ENCODE measurements around the gene PUDP. TPM values are rescaled to one million over a fixed set of nuclear protein-coding genes. Genes with fewer than 3 reads are reported as not detected.

Gene PUDP
- polyA plus RNA-seq, 1 donor from 2014 or later = 18.2 TPM

GRCh38 chrX:7170898-7171297 is 22.9 kb upstream of the PUDP start:
- H3K27me3 ChIP-seq (ENCODE audit: insufficient read depth, low read depth, low read length) = no peaks in the 10 kb centered on the region
- H3K4me3 ChIP-seq (ENCODE audit: low read length) = no peak overlapping the region
- no peak for TF ChIP-seq POLR2AphosphoS5 (IDR thresholded peaks at IDR 0.05)
- TF ChIP-seq, protein P1, sequence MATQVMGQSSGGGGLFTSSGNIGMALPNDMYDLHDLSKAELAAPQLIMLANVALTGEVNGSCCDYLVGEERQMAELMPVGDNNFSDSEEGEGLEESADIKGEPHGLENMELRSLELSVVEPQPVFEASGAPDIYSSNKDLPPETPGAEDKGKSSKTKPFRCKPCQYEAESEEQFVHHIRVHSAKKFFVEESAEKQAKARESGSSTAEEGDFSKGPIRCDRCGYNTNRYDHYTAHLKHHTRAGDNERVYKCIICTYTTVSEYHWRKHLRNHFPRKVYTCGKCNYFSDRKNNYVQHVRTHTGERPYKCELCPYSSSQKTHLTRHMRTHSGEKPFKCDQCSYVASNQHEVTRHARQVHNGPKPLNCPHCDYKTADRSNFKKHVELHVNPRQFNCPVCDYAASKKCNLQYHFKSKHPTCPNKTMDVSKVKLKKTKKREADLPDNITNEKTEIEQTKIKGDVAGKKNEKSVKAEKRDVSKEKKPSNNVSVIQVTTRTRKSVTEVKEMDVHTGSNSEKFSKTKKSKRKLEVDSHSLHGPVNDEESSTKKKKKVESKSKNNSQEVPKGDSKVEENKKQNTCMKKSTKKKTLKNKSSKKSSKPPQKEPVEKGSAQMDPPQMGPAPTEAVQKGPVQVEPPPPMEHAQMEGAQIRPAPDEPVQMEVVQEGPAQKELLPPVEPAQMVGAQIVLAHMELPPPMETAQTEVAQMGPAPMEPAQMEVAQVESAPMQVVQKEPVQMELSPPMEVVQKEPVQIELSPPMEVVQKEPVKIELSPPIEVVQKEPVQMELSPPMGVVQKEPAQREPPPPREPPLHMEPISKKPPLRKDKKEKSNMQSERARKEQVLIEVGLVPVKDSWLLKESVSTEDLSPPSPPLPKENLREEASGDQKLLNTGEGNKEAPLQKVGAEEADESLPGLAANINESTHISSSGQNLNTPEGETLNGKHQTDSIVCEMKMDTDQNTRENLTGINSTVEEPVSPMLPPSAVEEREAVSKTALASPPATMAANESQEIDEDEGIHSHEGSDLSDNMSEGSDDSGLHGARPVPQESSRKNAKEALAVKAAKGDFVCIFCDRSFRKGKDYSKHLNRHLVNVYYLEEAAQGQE (IDR thresholded peaks at IDR 0.05; ENCODE audit: borderline replicate concordance) = no peak
- no peak for TF ChIP-seq CTCF (IDR thresholded peaks at IDR 0.05; ENCODE audit: poor library complexity, severe bottlenecking)
- no peak for TF ChIP-seq TAF1 (IDR thresholded peaks at IDR 0.05; ENCODE audit: low read depth)
- no peak for TF ChIP-seq RAD21 (conservative IDR thresholded peaks at IDR 0.05)
- no peak for TF ChIP-seq EP300 (conservative IDR thresholded peaks at IDR 0.05; ENCODE audit: poor library complexity, severe bottlenecking)
- TF ChIP-seq SMC3 (conservative IDR thresholded peaks at IDR 0.05; ENCODE audit: poor library complexity) = no peak
- no peak for TF ChIP-seq EZH2 (IDR thresholded peaks at IDR 0.05; ENCODE audit: borderline replicate concordance, insufficient read depth, low read length, poor library complexity, severe bottlenecking)
- no peak for TF ChIP-seq MXI1 (conservative IDR thresholded peaks at IDR 0.05; ENCODE audit: poor library complexity, severe bottlenecking)
- no peak overlapping the region for H3K27ac ChIP-seq (ENCODE audit: low read length)
- no peaks in the 10 kb centered on the region for H3K9me3 ChIP-seq (ENCODE audit: low read length)
- no peak overlapping the region for H3K4me2 ChIP-seq (ENCODE audit: low read length)
- H4K20me1 ChIP-seq (ENCODE audit: insufficient read depth) = no peaks in the 10 kb centered on the region
- H3F3A ChIP-seq (ENCODE audit: insufficient read depth, low read length, poor library complexity, severe bottlenecking) = no peaks in the 10 kb centered on the region
- H2AFZ ChIP-seq (ENCODE audit: low read depth, low read length) = no peak overlapping the region
- H3K36me3 ChIP-seq (ENCODE audit: insufficient read depth, low read length) = no peaks in the 10 kb centered on the region
- H3K79me2 ChIP-seq (replicated peaks; ENCODE audit: insufficient read depth, low read length) = no peaks in the 10 kb centered on the region
- H3K9ac ChIP-seq (ENCODE audit: low read length) = no peak overlapping the region
- no peaks in the 10 kb centered on the region for H3K9me2 ChIP-seq (ENCODE audit: insufficient read depth, low read length)

- no peaks in the 10 kb centered on the region for H3K27me3 ChIP-seq (ENCODE audit: insufficient read depth, low read depth, low read length)
- no peaks in the 10 kb centered on the region for H3K79me2 ChIP-seq (replicated peaks; ENCODE audit: insufficient read depth, low read length)
- H2AFZ ChIP-seq (ENCODE audit: low read depth, low read length) = no peak overlapping the region
- no peaks in the 10 kb centered on the region for H3F3A ChIP-seq (ENCODE audit: insufficient read depth, low read length, poor library complexity, severe bottlenecking)
- no peak overlapping the region for H3K9ac ChIP-seq (ENCODE audit: low read length)
- H3K4me2 ChIP-seq (ENCODE audit: low read length) = no peak overlapping the region
- H3K36me3 ChIP-seq (ENCODE audit: insufficient read depth, low read length) = no peaks in the 10 kb centered on the region
- no peak for TF ChIP-seq MXI1 (conservative IDR thresholded peaks at IDR 0.05; ENCODE audit: poor library complexity, severe bottlenecking)
- TF ChIP-seq RAD21 (conservative IDR thresholded peaks at IDR 0.05) = no peak
- no peak for TF ChIP-seq SMC3 (conservative IDR thresholded peaks at IDR 0.05; ENCODE audit: poor library complexity)
- TF ChIP-seq EP300 (conservative IDR thresholded peaks at IDR 0.05; ENCODE audit: poor library complexity, severe bottlenecking) = no peak
- no peak for TF ChIP-seq CTCF (IDR thresholded peaks at IDR 0.05; ENCODE audit: poor library complexity, severe bottlenecking)
- TF ChIP-seq, protein P1 (IDR thresholded peaks at IDR 0.05; ENCODE audit: borderline replicate concordance) = no peak
- TF ChIP-seq POLR2AphosphoS5 (IDR thresholded peaks at IDR 0.05) = no peak
- TF ChIP-seq TAF1 (IDR thresholded peaks at IDR 0.05; ENCODE audit: low read depth) = no peak
- TF ChIP-seq EZH2 (IDR thresholded peaks at IDR 0.05; ENCODE audit: borderline replicate concordance, insufficient read depth, low read length, poor library complexity, severe bottlenecking) = no peak
- H3K4me3 ChIP-seq (ENCODE audit: low read length) = no peak overlapping the region
- H3K9me3 ChIP-seq (ENCODE audit: low read length) = no peaks in the 10 kb centered on the region
- H3K27ac ChIP-seq (ENCODE audit: low read length) = no peak overlapping the region
- no peaks in the 10 kb centered on the region for H3K9me2 ChIP-seq (ENCODE audit: insufficient read depth, low read length)
- no peaks in the 10 kb centered on the region for H4K20me1 ChIP-seq (ENCODE audit: insufficient read depth)
These were observed 21.7 kb upstream of the PUDP start for GRCh38 chrX:7169627-7170026.

All from neural cell (in vitro differentiated cells).